ENCODE measurements around the gene C20orf144.

C20orf144 gene

DNA sequence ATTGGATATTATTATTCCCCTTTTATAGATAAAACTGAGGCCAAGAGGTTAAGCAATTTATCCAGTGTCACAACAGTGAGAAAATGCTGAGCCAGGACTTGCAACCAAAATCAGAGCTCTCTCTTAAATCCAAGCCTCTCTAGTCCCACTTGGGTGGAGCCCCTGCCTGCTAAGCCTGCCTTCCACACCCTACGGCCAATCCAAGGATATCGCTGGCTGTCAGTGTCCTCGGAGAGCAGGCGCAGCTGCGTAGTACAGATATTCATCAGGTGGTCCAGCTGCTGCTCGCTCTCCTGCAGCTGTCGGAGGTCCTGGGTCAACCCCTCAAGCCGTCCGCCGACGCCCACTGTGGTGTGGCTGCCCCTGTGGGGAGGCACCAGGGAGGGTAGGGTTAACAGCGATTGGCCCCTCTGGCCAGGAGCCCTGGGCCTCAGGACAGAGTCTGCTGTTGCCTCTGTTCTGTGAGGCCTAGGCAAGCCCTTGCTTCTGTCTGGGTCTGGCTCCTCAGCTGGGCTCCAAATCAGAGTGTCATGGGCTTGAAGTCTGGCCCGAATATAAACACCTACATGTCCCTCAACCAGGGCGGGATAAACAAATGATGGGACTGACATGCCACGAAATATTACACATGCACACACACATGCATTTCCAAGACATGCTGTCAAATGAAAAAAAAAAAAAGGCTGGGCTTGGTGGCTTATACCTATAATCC lies 16.0 kb downstream of the C20orf144 start:
- no peak for DNase-seq

DNA sequence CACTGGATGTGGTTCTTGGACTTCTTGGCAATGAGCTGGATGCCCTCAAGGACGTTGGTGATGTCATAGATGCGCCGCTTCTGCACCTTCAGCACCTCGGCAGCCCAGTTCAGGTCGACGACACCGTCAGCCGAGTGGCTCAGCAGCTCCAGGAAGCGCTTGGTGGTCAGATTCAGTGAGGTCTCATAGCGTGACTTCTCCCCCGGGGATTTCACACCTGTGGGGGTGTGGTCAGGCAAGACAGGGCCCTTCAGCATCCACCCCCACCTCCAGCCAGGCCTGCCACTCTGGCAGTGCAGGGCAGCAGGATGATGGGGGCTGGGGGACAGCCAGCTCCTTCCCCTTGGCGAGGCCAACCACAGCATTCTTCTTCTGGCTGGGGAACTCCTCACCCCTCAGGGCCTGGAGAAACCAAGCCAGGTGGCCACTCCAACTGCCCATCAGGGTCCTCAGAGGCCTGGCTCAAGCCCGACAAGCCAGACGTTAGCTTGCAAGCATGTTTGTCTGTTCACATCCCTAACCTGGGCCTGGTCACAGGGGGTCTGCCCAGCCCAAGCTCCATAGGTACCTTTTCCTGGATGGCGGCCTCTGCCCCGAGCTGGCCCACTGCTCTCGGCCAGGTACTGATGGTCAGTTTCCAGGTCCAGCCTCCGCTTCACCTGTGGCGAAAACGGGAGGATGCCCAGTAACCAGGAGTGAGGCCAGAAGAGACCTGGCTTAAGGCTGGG lies 17.8 kb downstream of the C20orf144 start:
- no peak for DNase-seq

DNA sequence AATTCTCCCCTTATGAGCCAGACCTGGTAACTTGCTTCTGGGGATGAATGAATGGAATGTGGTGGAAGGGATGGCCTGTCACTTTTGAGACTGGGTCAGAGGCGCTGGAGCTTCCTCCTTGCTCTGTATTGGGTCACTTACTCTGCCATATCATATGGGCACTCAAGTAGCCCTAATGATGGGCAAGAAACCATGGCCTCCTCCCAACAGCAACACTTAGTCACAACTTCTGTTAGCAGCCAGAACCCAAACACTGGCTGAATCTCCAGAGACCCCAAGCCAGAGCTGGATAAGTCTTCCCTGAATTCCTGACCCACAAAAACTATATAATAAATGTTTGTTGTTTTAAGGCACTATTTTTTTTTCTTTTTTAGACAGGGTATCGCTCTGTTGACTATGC lies 18.6 kb downstream of the C20orf144 start:
- DNase-seq, result no peak

DNA sequence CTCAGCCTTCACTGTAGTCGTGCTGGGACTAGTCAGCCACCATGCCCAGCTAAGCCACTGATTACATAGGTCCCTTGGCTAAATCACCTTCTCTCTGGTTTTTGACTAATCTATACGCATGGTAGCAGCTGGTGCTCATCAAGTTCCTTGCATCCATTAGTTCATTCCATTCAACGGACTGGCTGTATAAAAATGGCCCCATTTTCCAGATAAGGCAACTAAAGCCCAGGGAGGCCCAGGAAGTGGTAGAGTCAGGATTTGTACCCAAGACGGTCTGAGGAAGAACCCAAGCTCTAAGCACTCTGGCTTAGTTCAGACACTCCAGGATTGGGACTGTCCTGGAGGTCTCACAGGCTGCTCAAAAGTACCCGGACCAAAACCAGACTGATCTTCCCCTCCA lies 19.2 kb downstream of the C20orf144 start:
- DNase-seq, result no peak

DNA sequence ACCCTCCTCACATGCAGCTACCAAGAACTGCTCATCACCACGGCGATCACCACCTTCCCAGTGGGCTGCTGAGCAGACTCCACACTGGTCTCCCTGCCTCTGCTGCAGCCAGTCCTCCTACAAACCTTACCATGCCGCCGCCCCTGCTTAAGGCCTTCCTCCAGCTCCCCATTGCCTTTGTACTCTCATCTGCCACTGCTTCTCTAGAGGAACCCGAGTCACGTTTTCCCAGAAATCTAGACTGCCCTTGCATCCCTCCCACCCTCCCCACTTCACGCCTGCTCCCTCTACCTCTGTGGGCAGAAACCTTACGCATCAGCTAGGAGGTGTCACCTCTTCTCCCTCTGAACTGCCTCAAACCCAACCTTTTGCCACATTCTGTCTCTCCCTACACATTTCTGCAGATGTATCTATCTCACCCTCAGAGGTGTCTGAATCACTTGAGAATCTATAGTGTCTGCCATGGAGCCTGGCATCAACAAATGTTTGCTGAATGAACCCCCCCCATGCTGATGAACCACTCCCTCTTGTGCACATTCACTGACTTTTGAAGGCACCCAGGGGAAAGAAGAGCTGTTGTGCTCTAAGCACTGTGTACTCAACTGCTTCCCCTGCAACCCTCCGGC lies 19.7 kb downstream of the C20orf144 start:
- DNase-seq, result no peak

DNA sequence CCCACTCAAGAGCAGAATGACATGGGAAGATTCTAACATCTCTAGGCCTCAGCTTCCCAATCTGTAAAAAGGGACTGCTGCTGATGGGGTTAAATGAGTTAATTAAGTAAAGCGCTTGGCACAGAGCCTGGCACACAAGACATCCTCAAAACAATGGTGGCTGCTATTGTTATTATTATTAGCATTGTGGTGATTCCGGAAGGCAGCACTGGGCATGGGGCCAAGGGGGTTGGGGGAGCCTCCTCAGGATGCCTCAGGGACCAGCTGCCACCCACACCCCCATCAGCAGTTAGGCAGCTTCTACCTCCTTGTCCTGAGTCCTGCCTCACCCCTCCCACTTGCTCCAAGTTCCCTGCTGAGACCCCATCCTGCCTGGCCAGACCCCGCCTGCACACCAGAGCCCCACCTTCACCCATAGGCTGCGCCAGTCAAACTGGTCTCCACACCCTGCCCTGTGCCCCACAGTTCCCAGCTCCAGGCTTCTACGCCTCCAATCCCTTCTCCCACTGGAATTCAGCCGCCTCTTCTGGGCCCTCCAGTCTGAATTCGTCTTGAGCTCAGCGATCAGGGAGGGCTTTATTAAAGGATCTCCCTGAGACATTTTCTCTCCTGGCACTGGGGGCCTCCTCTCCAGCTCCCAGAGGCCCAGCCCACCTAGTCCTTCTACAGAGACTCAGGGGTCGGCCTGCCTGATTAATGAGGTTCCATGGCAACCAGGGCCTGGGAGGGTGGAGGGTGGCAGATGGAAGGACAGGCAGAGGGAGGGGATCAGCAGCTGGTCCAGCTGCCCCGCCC lies 22.6 kb downstream of the C20orf144 start:
- peak; percentile 44 for DNase-seq

DNA sequence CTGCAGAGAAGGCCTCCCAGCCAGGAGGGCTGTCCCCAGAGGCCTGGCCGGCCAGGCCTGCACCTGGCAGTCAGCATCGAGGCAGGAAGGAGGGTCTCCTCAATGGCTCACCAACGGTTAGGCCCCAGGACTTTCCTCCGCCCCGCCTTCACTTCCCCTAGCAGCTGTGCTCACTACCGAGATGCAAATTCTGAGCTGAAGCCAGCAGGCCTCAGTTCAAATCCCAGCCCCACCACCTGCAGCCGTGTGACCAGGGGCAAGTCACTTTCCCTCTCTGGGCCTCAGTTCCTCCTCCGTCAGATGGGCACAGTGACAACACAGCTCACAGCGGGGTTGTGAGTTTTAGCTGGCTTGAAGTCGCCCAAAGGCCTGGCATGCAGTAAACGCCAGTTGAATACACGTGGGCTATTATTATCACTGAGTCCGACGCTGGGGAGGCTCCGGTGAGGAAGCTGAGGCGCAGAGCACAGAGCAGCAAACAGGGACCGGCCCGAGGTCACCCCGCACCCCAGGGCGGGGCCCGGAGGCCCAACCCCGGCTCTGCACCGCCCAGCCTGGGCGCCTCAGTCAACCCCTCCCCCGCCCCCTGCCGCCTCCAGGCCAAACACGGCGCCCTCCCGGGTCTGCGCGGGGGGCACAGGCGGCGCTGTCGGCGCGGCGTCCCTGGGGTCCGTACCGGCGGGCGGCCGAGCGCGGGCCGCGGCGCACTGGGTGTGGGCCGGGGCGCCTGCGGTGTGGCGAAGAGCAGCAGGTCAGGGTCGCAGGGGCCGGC lies 23.4 kb downstream of the C20orf144 start:
- peak; percentile 44 for DNase-seq

DNA sequence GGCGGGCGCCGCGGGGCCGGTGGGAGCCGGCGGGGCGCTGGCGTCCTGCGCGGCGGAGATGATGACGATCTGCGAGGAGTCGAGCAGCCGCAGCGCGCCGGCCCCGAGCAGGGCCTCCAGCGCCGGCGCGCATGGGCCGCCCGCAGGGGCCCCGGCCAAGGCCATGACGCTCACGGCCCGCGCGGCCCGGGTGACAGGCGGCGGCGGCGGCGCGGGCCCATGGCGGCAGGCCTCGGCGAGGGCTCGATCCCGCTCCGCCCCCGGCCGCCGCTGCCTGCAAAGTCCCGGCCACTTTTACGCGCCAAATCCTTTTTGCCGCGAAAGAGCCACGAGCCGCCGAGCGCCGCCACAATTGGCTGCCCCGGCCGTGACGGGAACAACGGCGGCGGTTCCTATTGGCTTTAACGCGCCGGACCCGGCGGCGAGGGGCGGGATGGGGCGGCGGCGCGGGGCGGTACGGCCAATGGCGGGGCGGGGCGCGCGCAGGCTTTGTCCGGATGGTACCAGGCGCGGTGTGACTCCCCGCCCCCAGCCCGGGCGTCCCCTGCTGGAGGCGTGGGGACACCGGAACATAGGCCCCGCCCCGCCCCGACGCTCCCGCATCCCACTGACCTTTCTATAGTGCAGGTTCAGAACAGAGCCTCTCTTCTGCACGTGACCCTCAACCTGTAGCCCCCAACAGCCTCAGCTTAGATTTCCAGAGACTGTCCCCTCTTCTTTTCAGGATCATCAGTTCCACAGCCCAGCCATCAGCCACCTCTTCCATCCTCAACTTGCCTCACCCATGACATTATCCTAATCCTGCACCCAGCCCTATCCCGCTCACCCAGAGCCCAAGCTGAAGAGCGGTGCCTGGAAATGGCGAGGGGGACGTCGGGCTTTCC lies 24.2 kb downstream of the C20orf144 start, which contains the start of gene E2F1:
TSS of gene E2F1 (minus strand) at position 286 of the 884 bp plus-strand sequence. CDS start at position 165, 121 bp downstream.
- DNase-seq, result peak; percentile 76

DNA sequence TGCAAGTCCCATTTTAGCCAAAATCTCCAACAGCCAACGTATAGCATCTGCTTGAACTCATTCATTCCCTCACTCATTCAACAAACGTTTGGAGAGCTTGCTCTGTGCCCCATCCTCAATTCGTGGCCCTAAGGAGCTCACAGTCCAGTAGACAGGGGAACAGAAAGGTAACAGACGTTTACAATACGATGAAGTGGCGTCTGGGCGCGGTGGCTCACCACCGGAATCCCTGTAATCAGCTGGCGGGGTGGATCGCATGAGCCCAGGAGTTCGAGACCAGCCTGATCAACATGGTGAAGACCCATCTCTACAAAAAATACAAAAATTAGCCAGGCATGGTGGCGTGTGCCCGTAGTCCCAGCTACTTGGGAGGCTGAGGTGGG lies 24.8 kb downstream of the C20orf144 start:
- DNase-seq, result no peak

DNA sequence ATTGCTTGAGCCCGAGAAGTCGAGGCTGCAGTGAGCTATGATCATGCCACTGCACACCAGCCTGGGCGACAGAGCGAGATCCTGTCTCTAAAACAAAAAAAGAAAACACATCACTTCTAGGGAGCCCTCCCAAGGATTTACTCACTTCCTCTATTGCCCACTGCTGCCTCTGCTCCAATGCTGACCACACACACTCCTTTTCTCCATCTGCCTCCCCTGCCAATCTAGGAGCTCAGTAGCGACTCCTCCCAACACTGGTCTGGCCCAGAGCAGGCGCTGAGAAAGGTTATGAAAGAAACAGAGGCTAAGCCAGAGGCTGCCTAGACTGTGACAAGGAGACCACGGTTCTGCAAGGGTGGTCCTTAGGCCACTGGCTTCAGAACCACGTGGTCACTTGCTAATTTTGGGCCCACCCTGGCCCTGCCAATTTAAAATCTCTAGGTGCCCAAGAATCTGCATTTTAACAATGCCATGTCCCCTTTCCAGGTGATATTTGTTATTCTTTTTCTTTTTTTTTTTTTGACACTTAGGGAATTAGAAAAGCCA lies 25.3 kb downstream of the C20orf144 start:
- DNase-seq, result no peak

DNA sequence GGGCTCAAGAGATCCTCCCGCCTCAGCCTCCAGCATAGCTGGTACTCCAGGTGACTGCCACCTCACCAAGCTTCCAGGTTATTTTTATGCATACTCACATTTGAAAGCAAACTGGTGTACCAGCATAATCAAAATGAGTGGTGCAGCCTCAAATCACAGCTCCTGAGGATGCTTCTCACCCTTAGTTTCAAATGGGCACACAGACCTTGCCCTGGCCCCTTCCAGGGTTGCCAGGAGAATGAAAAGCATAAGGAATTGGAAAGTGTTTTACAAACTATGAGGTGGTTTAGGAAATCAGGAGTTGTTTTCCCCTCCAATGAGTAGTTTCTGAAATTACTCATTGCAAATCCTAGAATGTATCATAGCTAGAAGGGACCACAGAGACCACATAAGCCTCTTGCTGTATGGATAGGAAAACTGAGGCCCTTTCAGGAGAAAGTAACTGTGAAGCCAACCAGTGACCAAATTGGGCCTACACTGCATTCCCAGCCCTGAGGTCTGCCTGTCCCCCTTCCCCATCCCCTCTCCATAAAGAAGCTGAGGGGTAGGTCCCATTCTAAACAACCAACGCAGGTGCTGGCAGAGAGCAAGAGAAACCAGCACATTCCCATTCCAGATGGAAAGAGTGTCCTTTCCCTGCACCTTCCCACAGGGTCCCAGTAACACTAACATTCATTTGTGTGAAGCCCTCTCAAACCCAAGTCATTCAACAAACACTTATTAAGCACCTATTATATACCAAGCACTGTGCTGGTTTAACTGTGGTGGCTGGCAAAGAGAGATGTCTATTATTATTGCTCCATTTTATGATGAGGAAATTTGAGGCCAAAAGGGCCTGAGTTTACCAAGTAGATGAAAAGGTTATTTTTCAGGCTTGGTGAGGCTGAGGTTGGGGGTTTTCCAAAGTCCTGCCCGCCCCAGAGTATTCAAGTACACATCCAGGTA lies 26.1 kb downstream of the C20orf144 start:
- no peak for DNase-seq

DNA sequence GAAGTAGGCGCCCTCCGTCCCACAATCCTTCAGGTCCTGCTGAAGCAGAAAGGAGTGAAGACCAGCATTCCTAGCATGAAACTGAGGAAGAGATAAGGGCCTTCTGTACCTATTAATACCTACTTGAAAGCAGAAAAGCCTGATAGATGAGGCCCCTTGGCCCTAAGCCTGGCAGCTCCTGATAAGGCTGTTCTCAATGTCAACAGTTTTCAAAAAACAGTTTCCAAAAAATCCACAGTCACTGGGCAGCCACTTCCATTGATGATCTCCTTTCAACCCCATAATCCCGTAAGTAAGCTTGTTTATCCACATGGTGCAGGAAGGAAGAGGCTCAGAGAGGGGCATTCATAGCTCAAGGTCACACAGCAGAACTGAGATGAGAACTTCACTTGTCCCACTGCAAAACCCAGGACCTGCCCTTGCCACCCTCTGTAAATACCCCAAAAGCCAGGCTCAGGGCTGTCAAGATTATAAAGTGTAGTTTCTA lies 26.9 kb downstream of the C20orf144 start:
- DNase-seq, result no peak

DNA sequence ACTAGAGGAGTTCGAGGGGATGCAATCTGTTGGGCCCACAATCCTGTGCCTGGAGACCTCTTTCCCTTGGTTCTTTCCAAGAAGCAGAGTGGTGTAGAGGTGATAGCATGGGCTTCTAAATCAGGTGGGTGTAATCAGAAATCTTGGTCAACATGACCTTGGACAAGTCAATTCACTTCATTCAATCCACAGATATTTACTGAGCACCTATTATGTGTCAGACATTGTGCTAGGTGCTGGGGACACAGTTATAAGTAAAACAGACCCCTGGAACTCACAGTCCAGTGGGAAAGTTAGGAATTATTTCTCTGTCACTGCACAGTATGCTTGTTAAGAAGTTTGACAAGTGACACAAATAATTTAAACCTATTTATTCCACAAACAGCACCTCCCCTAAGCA lies 27.4 kb downstream of the C20orf144 start:
- DNase-seq, result no peak

DNA sequence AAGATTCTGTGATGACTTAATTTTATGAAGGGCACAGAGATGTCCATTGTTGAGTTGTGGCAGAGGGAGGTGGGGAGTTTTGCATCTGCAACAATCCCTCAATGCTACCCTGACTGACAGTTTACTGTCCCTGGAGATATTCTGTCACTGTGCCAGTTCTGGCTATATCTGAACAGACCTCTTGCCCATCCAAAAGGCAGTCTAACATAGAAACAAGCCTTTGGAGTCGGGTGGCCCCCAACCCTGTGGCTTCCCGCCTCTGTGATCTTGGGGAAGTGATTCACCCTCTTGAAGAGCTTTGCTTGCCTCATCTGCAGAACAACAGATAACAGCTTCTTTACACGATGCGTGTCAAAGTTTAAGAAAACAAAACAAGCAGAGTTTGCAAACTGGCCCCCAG lies 27.8 kb downstream of the C20orf144 start:
- no peak for DNase-seq

DNA sequence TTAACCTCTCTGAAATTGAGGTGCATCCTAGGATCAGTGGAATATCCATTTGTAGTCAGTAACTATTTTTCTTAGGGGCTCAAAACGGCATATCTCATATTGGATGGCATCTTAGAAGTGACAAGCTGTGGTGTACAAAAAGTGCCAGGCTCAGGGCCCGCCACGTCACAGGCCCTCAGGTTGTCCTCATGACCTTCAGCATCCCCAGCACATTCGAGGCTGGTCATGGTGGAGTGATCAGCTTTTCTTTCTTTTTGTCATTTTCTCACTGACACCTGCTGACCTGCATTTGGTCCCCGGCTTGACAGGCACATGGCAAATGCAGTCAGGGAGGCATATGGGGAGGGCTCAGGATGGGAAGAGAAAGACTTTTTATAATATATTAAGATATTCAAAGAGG lies 31.2 kb downstream of the C20orf144 start:
- no peak for DNase-seq

DNA sequence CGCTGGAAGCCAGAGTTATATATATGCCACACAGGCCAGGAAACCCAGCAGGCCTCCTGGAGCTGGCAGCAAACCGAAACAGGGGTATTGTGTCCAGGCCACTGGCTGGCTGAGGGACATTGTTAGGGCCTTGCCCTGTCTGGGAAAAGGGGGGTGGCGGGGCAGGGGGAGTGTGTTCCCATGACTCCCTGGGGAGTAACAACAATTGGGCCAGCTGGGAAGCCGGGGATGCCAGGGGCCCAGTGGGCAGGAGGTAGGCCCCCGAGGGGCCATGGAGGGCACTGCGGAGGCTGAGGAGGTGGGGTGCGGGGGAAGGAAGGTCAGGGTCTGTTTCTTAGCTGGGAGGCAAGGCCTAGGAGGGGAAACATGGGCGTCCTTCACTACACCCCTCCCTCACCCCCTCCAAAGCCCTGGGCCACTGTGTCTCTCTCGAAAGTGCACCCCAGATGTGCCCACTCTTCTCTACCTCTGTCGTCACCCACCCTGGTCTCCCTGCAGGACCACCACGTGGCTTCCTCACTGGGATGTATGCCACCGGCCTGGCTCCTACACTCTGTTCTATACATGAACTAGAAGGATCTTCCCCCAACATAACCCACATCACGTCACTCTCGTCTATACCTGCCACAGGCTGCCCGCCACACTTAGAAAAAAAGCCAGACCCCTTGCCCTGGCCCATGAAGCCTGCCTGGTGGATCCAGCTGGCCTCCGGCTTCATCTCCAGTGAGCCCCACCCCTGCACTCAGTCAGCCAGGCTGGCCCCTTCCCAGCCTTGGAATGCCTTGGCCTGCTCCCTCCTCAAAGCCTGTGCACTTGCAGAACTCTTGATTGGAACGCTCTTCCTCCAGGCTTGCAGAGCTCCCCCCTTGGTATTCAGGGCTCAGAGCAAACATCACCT lies 31.9 kb downstream of the C20orf144 start:
- DNase-seq, result no peak

DNA sequence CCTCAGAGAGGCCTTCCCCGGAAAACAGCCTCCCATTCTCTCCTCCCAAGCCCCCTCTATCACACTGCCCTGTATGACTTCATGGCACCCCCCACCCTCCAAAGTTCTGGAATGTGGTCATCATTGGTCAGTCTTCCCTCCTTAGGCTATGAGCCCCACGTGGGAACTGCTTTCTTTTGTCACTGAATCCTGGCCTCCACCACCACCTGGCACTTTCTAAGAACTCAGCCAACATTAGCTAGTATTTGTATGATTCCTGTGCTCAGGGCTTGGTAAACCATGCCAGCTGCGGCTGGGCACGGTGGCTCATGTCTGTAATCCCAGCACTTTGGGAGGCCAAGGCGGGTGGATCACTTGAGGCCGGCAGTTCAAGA lies 32.5 kb downstream of the C20orf144 start:
- DNase-seq, result no peak

DNA sequence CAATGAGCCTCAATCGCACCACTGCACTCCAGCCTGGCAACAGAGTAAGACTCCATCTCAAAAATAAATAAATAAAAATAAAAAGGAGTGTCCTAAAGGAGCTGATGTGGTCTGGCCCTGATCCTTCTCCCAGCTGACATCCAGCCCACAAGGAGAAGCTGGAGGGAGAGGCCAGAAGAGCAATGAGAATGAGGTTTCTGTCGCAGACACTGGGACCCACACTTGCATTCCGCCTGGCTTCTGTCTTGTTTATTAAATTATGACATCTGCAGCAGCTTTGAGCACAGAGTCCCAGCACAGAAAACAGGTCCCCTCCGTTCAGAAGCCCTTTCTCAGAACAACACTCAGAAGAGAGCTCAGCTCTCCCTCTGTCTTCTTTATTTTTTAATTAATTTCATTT lies 34.3 kb downstream of the C20orf144 start:
- no peak for DNase-seq

DNA sequence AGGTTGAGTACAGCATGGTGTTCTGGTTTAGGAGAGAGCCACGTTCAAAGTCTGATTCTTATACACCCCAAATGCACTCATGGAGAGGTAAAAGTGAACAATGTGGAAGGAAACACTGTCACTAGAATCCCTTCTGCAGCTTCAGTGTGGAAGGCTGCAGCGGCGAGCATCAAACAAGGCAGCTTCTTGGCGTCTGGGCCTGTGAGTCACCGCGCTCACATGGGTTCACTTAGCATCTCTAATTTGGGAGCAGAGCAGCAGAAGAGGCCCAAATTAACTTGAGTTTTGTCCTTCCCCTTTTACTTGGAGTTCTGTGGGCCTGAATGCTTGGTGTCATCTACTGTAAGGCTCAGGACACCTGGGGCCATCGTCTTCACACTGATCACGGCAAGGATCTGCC lies 35.0 kb downstream of the C20orf144 start:
- no peak for DNase-seq
